ENCODE results near the gene MYH11. TPM values are rescaled to one million over a fixed set of nuclear protein-coding genes. Genes with fewer than 3 reads are reported as not detected.

Gene MYH11
- total RNA-seq, 6 donors from 2014 or later, result 33.6 to 224 (median 87.4) TPM

- Histone ChIP-seq H3K27me3 (no peaks in the 10 kb centered on the region), H3K4me3 (no peak overlapping the region), H3K9me3 (no peaks in the 10 kb centered on the region), H3K36me3 (no peaks in the 10 kb centered on the region), H3K4me1 (peaks cover 0 to 11% (median 0%) of the 10 kb centered on the region in 4 donors), H3K27ac (peak overlapping the region in 1 of 4 donors; percentile 46)
- TF ChIP-seq POLR2AphosphoS5 (IDR thresholded peaks at IDR 0.05), result peak in 1 of 2 donors; percentile 19
- no peak for TF ChIP-seq EP300 (IDR thresholded peaks at IDR 0.05)
- ATAC-seq (ENCODE audit: low FRiP score in 2 of 2), result peak; percentile 63 to 91
- peak in 1 of 2 donors; percentile 82 for DNase-seq
- 49 to 50% methylated on average over 9 of the region's 9 CpGs for WGBS, 2 donors
Observed at GRCh38 chr16:15899538-15900100, 42.8 kb upstream of the MYH11 start.

GRCh38 chr16:15898654-15899053 is 41.8 kb upstream of the MYH11 start:
- DNase-seq, result no peak
- Histone ChIP-seq H3K36me3 (no peaks in the 10 kb centered on the region), H3K27ac (no peak overlapping the region), H3K27me3 (no peaks in the 10 kb centered on the region), H3K4me3 (no peak overlapping the region), H3K4me1 (peaks cover 0 to 11% (median 0%) of the 10 kb centered on the region in 4 donors), H3K9me3 (no peaks in the 10 kb centered on the region)
- no peak for TF ChIP-seq EP300 (IDR thresholded peaks at IDR 0.05)
- TF ChIP-seq POLR2AphosphoS5 (IDR thresholded peaks at IDR 0.05), result no peak
- TF ChIP-seq POLR2A (IDR thresholded peaks at IDR 0.05), result no peak
- TF ChIP-seq CTCF (IDR thresholded peaks at IDR 0.05), result no peak
- ATAC-seq (ENCODE audit: low FRiP score in 2 of 2), result no peak
- WGBS, 2 donors, result 94 to 98% methylated on average over 6 of the region's 6 CpGs

- Histone ChIP-seq H3K36me3 (no peaks in the 10 kb centered on the region), H3K27me3 (no peaks in the 10 kb centered on the region), H3K9me3 (no peaks in the 10 kb centered on the region), H3K4me1 (peaks cover 0 to 11% (median 0%) of the 10 kb centered on the region in 4 donors), H3K4me3 (no peak overlapping the region), H3K27ac (peak overlapping the region in 1 of 4 donors; percentile 4)
- WGBS, 2 donors, result 43 to 44% methylated on average over 5 of the region's 5 CpGs
- ATAC-seq (ENCODE audit: low FRiP score in 2 of 2) (no peak), DNase-seq (peak in 1 of 2 donors; percentile 30)
- TF ChIP-seq EP300 (IDR thresholded peaks at IDR 0.05) (no peak), POLR2A (IDR thresholded peaks at IDR 0.05) (no peak), CTCF (IDR thresholded peaks at IDR 0.05) (no peak), POLR2AphosphoS5 (IDR thresholded peaks at IDR 0.05) (no peak)
Observed at GRCh38 chr16:15897834-15898254, 41.0 kb upstream of the MYH11 start.

- no peak for TF ChIP-seq POLR2A (IDR thresholded peaks at IDR 0.05)
- no peak for TF ChIP-seq POLR2AphosphoS5 (IDR thresholded peaks at IDR 0.05)
- TF ChIP-seq EP300 (IDR thresholded peaks at IDR 0.05), result no peak
- no peak for TF ChIP-seq CTCF (IDR thresholded peaks at IDR 0.05)
- no peak for ATAC-seq (ENCODE audit: low FRiP score in 2 of 2)
- no peaks in the 10 kb centered on the region for H3K9me3 ChIP-seq
- no peak overlapping the region for H3K4me3 ChIP-seq
- DNase-seq, result no peak
- peak overlapping the region in 1 of 4 donors; percentile 4 for H3K27ac ChIP-seq
- 70 to 77% methylated on average over 8 of the region's 8 CpGs for WGBS, 2 donors
- no peaks in the 10 kb centered on the region for H3K27me3 ChIP-seq
- no peaks in the 10 kb centered on the region for H3K36me3 ChIP-seq
- H3K4me1 ChIP-seq, result peaks cover 0 to 11% (median 0%) of the 10 kb centered on the region in 4 donors
Observed at GRCh38 chr16:15897121-15897780, 40.4 kb upstream of the MYH11 start.

- TF ChIP-seq POLR2A (IDR thresholded peaks at IDR 0.05) (no peak), POLR2AphosphoS5 (IDR thresholded peaks at IDR 0.05) (no peak), EP300 (IDR thresholded peaks at IDR 0.05) (no peak), CTCF (IDR thresholded peaks at IDR 0.05) (no peak)
- Histone ChIP-seq H3K27me3 (no peaks in the 10 kb centered on the region), H3K4me1 (peaks cover 0 to 8% (median 0%) of the 10 kb centered on the region in 4 donors), H3K9me3 (no peaks in the 10 kb centered on the region), H3K27ac (no peak overlapping the region), H3K36me3 (no peaks in the 10 kb centered on the region), H3K4me3 (no peak overlapping the region)
- DNase-seq (no peak), ATAC-seq (ENCODE audit: low FRiP score in 2 of 2) (no peak)
- WGBS, 2 donors, result 82 to 88% methylated on average over 6 to 7 of the region's 7 CpGs
Observed at GRCh38 chr16:15894571-15895374, 37.9 kb upstream of the MYH11 start.
